ENCODE results near the gene KRT80. TPM values are rescaled to one million over a fixed set of nuclear protein-coding genes. Genes with fewer than 3 reads are reported as not detected.

Gene KRT80
- total RNA-seq, 4 donors from 2014 or later, result 78.6 to 293 (median 185) TPM

DNA sequence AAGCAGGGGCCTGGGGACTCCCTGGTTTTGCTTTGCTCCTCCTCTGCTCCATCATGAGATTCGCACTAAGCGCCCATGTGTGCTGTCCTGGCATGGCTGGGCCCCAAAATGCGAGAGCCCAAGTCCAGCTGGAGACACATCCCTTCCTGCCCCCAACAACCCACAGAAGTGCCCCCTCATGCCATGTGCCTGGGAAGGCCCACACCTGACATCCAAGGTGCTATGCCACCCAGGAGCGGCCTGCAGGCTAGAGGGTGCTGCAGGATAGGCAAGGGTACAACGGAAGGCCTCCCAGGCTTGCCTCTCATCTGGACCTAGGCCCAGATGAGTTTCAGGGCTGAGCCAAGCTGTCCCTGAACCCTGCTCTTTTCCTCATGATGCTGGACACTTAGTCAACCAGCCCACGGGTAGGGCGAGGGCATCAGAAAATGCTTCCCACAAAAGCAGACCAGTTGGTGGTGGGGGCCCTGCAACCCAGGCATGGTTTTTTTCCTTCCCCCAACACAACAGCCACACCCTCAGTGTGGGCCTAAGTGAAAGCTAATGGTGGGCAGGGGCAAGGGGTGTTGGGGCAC is 13.2 kb upstream of the KRT80 start:
- Histone ChIP-seq H3K36me3 (no peaks in the 10 kb centered on the region), H3K9me3 (no peaks in the 10 kb centered on the region), H3K27me3 (no peaks in the 10 kb centered on the region), H3K4me3 (no peak overlapping the region), H3K4me1 (peaks cover 77% of the 10 kb centered on the region), H3K27ac (no peak overlapping the region)
- 82% methylated on average over 6 of the region's 7 CpGs for WGBS
- TF ChIP-seq EP300 (IDR thresholded peaks at IDR 0.05), result no peak
- TF ChIP-seq, protein P1, sequence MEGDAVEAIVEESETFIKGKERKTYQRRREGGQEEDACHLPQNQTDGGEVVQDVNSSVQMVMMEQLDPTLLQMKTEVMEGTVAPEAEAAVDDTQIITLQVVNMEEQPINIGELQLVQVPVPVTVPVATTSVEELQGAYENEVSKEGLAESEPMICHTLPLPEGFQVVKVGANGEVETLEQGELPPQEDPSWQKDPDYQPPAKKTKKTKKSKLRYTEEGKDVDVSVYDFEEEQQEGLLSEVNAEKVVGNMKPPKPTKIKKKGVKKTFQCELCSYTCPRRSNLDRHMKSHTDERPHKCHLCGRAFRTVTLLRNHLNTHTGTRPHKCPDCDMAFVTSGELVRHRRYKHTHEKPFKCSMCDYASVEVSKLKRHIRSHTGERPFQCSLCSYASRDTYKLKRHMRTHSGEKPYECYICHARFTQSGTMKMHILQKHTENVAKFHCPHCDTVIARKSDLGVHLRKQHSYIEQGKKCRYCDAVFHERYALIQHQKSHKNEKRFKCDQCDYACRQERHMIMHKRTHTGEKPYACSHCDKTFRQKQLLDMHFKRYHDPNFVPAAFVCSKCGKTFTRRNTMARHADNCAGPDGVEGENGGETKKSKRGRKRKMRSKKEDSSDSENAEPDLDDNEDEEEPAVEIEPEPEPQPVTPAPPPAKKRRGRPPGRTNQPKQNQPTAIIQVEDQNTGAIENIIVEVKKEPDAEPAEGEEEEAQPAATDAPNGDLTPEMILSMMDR (IDR thresholded peaks at IDR 0.05), result no peak
- no peak for TF ChIP-seq POLR2A (IDR thresholded peaks at IDR 0.05)
- peak in 1 of 2 donors; percentile 60 for DNase-seq (ENCODE audit: low spot score in 2 of 2)

DNA sequence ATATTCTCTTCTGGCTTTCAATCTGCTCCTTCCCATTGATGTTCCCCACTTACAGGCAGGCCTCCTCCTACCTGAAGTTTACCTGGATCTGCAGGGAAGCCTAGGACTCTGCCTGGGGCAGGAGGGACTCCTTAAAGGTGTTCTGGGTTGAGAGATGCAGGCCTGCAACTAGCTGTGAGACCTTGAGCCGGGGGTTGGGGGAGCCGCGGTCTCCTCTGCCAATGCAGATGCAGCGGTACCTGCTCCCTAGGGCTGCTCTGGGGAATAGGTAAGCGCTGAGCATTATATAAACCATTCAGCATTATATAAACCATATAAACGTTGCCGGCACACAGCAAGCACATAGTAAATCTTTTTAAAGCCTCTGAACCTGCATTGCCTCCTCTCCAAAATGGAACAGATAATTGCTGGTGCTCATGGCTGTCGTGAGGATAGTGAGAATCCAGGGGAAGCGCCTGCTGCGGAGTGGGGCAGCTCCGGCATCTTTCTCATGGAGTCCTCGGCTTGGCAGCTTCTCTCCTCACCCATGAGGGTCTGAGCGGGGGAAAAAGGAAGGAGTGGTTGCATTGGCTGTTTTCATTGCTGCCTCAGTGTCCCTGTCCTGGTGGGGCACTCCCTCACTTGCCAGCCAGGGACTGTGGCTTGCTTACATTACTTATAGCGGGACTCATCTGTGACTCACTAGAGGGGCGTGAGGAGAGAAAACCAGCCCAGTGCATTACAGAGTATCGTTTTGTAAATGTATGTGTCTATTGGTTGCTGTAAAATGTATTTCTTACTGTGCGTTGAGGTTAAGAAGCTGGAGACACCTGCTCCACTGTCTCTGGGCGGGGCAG is 12.5 kb upstream of the KRT80 start:
- Histone ChIP-seq H3K9me3 (no peaks in the 10 kb centered on the region), H3K27me3 (no peaks in the 10 kb centered on the region), H3K4me1 (peaks cover 77% of the 10 kb centered on the region), H3K27ac (peak overlapping the region; percentile 66), H3K36me3 (no peaks in the 10 kb centered on the region), H3K4me3 (no peak overlapping the region)
- 83% methylated on average over 18 of the region's 18 CpGs for WGBS
- peak in 1 of 2 donors; percentile 56 for DNase-seq (ENCODE audit: low spot score in 2 of 2)
- TF ChIP-seq EP300 (IDR thresholded peaks at IDR 0.05) (no peak), POLR2A (IDR thresholded peaks at IDR 0.05) (no peak), POLR2AphosphoS5 (IDR thresholded peaks at IDR 0.05) (no peak)
- TF ChIP-seq, protein P1 (IDR thresholded peaks at IDR 0.05), result no peak

DNA sequence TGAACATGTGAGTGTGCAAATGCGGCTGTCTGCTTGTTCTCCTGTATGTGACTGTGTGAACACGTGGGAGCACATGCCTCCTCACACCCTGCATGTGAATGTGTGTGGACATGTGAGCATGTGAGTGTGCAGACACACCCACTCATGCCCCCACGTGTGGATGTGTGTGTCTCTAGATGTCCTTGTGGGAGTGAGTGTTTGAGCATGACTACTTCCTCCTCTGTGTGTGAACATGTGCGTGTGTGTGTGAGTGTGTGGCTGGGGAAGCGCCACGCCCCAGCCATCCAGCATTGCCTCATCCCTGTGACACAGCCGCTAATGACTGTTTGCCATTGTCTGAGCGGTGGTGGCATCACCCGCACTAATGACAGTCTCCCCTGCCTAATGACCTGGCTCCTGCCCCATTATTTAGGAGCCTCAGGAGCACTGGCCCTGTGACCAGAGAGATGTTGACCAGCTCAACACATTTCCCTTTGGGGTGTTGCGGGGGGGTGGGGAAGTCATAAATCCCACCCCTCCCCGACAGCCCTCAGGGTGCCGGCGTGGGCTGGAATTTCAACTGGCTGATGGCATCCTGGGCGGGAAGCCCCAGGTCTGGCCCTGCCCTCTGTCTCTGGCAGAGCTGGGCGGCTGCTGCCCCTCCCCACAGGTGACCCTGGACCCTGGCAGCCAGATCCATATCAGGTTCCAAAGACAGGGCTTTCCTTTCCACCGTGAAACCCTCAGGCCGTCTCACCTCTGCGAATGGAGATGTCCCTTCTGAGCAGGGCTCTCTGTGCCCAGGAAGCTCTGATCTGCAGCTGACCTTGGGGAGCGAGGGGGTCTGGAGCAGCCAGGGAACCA is 11.5 kb upstream of the KRT80 start:
- WGBS, result 32% methylated on average over 17 of the region's 19 CpGs
- Histone ChIP-seq H3K27ac (peak overlapping the region; percentile 66), H3K36me3 (no peaks in the 10 kb centered on the region), H3K4me3 (no peak overlapping the region), H3K4me1 (peaks cover 77% of the 10 kb centered on the region), H3K9me3 (no peaks in the 10 kb centered on the region), H3K27me3 (no peaks in the 10 kb centered on the region)
- TF ChIP-seq POLR2AphosphoS5 (IDR thresholded peaks at IDR 0.05) (peak in 2 of 3 donors; percentile 88 to 93), EP300 (IDR thresholded peaks at IDR 0.05) (no peak), POLR2A (IDR thresholded peaks at IDR 0.05) (no peak)
- TF ChIP-seq, protein P1 (IDR thresholded peaks at IDR 0.05), result no peak
- DNase-seq (ENCODE audit: low spot score in 2 of 2), result peak in 1 of 2 donors; percentile 90

DNA sequence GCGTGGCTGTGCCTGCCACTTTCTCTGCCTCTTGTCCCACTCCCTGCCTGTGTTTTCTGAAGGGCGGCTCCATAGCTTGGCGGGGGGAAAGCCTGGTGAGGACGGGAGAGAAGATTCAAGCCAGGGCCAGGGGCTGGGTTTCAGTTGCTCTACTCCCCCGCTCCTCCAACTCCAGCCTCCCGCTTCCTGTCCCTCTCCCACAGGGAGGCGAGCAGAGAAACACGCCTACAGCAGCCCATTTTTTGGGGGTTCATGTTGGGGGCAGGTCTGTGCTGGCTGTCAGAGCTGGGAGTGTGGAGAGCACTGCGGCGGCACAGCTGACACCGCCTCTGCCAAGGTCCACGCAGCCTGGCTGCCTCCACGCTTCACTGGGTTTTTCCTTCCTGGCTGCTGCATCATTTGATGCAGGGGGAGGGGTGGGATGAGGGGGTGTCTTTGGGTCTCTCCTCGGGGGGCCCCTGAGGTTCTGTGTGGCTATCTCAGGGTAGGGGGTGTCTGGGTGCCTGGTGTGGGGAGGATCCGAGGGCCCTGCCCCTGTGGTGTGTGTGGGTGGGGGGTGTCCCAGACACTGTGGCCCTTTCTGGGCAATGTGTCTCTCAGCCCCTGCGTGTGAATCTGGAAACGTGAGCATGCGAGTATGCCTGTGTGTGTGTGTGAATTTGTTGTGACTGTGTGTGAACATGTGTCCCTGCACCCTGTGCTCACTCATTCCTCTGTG is 10.7 kb upstream of the KRT80 start:
- Histone ChIP-seq H3K4me1 (peaks cover 77% of the 10 kb centered on the region), H3K36me3 (no peaks in the 10 kb centered on the region), H3K27me3 (no peaks in the 10 kb centered on the region), H3K4me3 (no peak overlapping the region), H3K27ac (peak overlapping the region; percentile 59), H3K9me3 (no peaks in the 10 kb centered on the region)
- peak in 1 of 2 donors; percentile 62 for DNase-seq (ENCODE audit: low spot score in 2 of 2)
- WGBS, result 40% methylated on average over 8 of the region's 18 CpGs
- no peak for TF ChIP-seq EP300 (IDR thresholded peaks at IDR 0.05)
- no peak for TF ChIP-seq POLR2AphosphoS5 (IDR thresholded peaks at IDR 0.05)
- TF ChIP-seq, protein P1 (IDR thresholded peaks at IDR 0.05), result no peak

All from suprapubic skin (tissue), 4 donors.